HG02678 (cell line): Measurements from ENCODE around the gene RNF32.

Experiments used
- ATAC-seq: cut with Tn5 transposase; IDR thresholded peaks from one replicate; pipeline ENCODE4 v1.9.1; 2021; ENCODE audit warnings: mild to moderate bottlenecking, moderate library complexity; ENCODE audit not compliant: unreplicated experiment

RNF32 gene

GRCh38 chr7:156725936-156726335, 85.4 kb downstream of the RNF32 start:
- no peak for ATAC-seq
